WTC11 (cell line): ENCODE measurements around the gene ACR. TPM values are rescaled to one million over a fixed set of nuclear protein-coding genes. Genes with fewer than 3 reads are reported as not detected.

Experiments used
- ATAC-seq: fragments of 200-7000 bp; cut with Tn5 transposase; 2 replicates; pipeline ENCODE4 v1.10.0; 2021; ENCODE audit warnings: mild to moderate bottlenecking, moderate library complexity
- CTCF ChIA-PET: fragments of 300-600 bp; sonication (Branson Sonifier 250); formaldehyde crosslinking; loops from one replicate; lab custom pipeline; 2021; ENCODE audit warnings: antibody characterized with exemption; lab: Charles Lee
- POLR2A ChIA-PET: fragments of 350-600 bp; sonication (Branson Sonifier 250); formaldehyde crosslinking; loops from one replicate; lab custom pipeline; 2021; ENCODE audit warnings: antibody characterized with exemption; lab: Charles Lee
- DNase-seq: peaks from one replicate; pipeline ENCODE4 v3.0.0; 2021; ENCODE audit warnings: low spot score
- H3K27ac Mint-ChIP-seq: 2 replicates; pipeline ENCODE4 v1.8.0; 2021; ENCODE audit warnings: mixed read lengths
- H3K27me3 Mint-ChIP-seq: 2 replicates; pipeline ENCODE4 v1.8.0; 2021; ENCODE audit warnings: low read depth, mild to moderate bottlenecking, moderate library complexity, mixed read lengths
- H3K36me3 Mint-ChIP-seq: 2 replicates; pipeline ENCODE4 v1.8.0; 2021; ENCODE audit warnings: mixed read lengths
- H3K4me1 Mint-ChIP-seq: 2 replicates; pipeline ENCODE4 v1.8.0; 2022; ENCODE audit warnings: mixed read lengths
- H3K4me3 Mint-ChIP-seq: 2 replicates; pipeline ENCODE4 v1.8.0; 2021; ENCODE audit warnings: mild to moderate bottlenecking, moderate library complexity, mixed read lengths
- H3K9me3 Mint-ChIP-seq: 2 replicates; pipeline ENCODE4 v1.8.0; 2021; ENCODE audit warnings: mixed read lengths
- CDX4 ChIP-seq: fragments of 250-450 bp; sonication (Bioruptor Pico); IDR thresholded peaks from 2 replicates; pipeline ENCODE4 v1.9.0; 2021; ENCODE audit warnings: moderate library complexity, mild to moderate bottlenecking, inconsistent platforms, borderline replicate concordance
- ELF4 ChIP-seq: sonication (generic); formaldehyde crosslinking; IDR thresholded peaks from 2 replicates; pipeline ENCODE4 v1.8.1; 2022; ENCODE audit warnings: low read depth, mild to moderate bottlenecking, moderate library complexity, missing genetic modification reagents
- ETV6 ChIP-seq: sonication (generic); formaldehyde crosslinking; IDR thresholded peaks from 2 replicates; pipeline ENCODE4 v1.8.1; 2022; ENCODE audit warnings: mild to moderate bottlenecking, missing genetic modification reagents
- FOXP1 ChIP-seq: sonication (generic); formaldehyde crosslinking; IDR thresholded peaks from 2 replicates; pipeline ENCODE4 v1.8.0; 2022; ENCODE audit warnings: missing genetic modification reagents, mild to moderate bottlenecking, moderate library complexity, borderline replicate concordance
- GRHL2 ChIP-seq: fragments of 250-450 bp; sonication (Bioruptor Pico); IDR thresholded peaks from 2 replicates; pipeline ENCODE4 v1.8.0; 2022; ENCODE audit warnings: mild to moderate bottlenecking, moderate library complexity; ENCODE audit not compliant: insufficient replicate concordance, severe bottlenecking
- IRF1 ChIP-seq: sonication (generic); formaldehyde crosslinking; IDR thresholded peaks from 2 replicates; pipeline ENCODE4 v1.8.0; 2023; ENCODE audit warnings: missing genetic modification reagents
- IRF2 ChIP-seq: sonication (generic); formaldehyde crosslinking; IDR thresholded peaks from 2 replicates; pipeline ENCODE4 v1.8.0; 2022; ENCODE audit warnings: low read depth, missing genetic modification reagents, borderline replicate concordance
- JUN ChIP-seq: sonication (generic); formaldehyde crosslinking; IDR thresholded peaks from 2 replicates; pipeline ENCODE4 v1.8.0; 2023; ENCODE audit warnings: mild to moderate bottlenecking, missing genetic modification reagents
- SP1 ChIP-seq: sonication (generic); formaldehyde crosslinking; conservative IDR thresholded peaks from 2 replicates; pipeline ENCODE4 v1.8.1; 2022; ENCODE audit warnings: missing genetic modification reagents
- TEAD4 ChIP-seq: sonication (generic); formaldehyde crosslinking; IDR thresholded peaks from 2 replicates; pipeline ENCODE4 v1.8.0; 2022; ENCODE audit warnings: mild to moderate bottlenecking, missing genetic modification reagents
- ZNF121 ChIP-seq: sonication (generic); formaldehyde crosslinking; IDR thresholded peaks from 2 replicates; pipeline ENCODE4 v1.8.0; 2023; ENCODE audit warnings: missing genetic modification reagents
- total RNA-seq: library from RNA; stranded (reverse); gene quantifications from 3 replicates; pipeline ENCODE4 v1.2.3, GENCODE V29; 2021
- TF ChIP-seq, protein P1 (sequence below): fragments of 250-450 bp; sonication (Bioruptor Pico); IDR thresholded peaks from 2 replicates; pipeline ENCODE4 v2.1.2; 2022; ENCODE audit warnings: mild to moderate bottlenecking, moderate library complexity
- TF ChIP-seq, protein P2 (sequence below): sonication (generic); formaldehyde crosslinking; IDR thresholded peaks from 2 replicates; pipeline ENCODE4 v1.8.1; 2022; ENCODE audit warnings: low read depth, mild to moderate bottlenecking, moderate library complexity, missing genetic modification reagents, borderline replicate concordance
- TF ChIP-seq, protein P3 (sequence below): sonication (generic); formaldehyde crosslinking; IDR thresholded peaks from 2 replicates; pipeline ENCODE4 v1.8.1; 2022; ENCODE audit warnings: missing genetic modification reagents, borderline replicate concordance

ACR gene
- total RNA-seq, 1 experiment from 2014 or later = 0.46 TPM

- TF ChIP-seq, protein P1, sequence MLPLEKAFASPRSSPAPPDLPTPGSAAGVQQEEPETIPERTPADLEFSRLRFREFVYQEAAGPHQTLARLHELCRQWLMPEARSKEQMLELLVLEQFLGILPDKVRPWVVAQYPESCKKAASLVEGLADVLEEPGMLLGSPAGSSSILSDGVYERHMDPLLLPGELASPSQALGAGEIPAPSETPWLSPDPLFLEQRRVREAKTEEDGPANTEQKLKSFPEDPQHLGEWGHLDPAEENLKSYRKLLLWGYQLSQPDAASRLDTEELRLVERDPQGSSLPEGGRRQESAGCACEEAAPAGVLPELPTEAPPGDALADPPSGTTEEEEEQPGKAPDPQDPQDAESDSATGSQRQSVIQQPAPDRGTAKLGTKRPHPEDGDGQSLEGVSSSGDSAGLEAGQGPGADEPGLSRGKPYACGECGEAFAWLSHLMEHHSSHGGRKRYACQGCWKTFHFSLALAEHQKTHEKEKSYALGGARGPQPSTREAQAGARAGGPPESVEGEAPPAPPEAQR (CRISPR knock-in tag) = no peak
- TF ChIP-seq TEAD4 (CRISPR knock-in tag) = no peak
- no peak for TF ChIP-seq IRF2 (CRISPR knock-in tag)
These were observed 34.9 kb upstream of the ACR start (continued) for GRCh38 chr22:50702821-50703725.

DNA sequence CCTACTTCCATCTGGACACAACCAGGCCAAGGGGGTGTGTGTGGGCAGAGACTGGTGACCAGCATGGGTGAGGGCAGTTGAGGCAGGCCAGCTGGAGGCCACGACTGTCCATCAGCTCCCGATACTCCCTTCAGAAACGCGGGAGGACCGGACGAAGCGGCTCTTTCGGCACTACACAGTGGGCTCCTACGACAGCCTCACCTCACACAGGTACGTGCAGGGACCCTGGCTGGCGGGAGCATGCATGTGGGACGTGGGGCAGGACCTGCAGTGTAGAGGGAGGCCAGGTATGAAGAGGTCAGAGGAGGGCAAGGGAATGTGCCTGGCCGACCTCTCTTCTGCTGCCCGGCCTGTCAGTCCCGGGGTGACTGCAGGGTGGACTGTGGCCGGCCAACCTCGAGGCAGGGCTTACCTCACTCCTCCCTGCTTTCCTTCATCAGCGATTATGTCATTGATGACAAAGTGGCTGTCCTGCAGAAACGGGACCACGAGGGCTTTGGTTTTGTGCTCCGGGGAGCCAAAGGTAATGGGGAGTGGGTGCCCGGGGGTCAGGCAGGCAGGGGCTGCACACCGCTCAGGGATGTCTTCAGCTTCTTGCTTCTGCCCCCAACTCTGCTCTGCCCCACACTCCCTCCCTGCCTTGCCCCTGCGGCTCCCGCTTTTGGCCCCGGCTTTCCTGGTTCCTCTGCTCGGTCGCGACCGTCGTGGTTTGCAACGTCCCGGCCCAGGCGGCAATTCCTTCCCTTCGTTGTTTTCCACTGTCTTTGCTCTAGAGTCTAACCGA lies 34.1 kb upstream of the ACR start:
- POLR2A ChIA-PET = no interaction called here

DNA sequence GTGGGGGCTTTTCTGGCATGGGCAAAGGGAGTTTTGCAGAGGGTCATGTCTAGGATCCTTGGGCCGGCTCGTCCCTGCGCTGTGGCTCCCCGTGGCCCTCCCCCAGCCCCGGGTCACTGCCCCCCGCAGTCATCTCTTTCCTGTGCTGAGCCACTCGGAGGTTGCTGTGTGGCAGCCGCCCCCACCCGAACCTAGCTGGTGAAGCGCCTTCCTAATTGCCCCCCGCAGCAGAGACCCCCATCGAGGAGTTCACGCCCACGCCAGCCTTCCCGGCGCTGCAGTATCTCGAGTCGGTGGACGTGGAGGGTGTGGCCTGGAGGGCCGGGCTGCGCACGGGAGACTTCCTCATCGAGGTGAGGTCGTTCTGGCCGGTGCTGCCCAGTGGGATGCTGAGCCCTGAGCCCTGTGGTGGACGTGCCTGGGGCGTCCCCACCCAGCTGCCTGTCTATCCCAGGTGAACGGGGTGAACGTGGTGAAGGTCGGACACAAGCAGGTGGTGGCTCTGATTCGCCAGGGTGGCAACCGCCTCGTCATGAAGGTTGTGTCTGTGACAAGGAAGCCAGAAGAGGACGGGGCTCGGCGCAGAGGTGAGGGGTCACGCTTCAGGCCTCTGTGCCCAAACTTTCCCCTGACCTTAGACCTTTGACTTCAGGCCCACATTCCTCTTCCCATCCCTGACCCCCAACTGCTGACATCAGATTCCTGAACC lies 33.3 kb upstream of the ACR start:
- Mint-ChIP-seq H3K36me3 (no peaks in the 10 kb centered on the region), H3K4me1 (no peaks in the 10 kb centered on the region; the same call in 1 of the 2 replicates), H3K4me3 (no peak overlapping the region), H3K27ac (no peak overlapping the region), H3K9me3 (no peaks in the 10 kb centered on the region), H3K27me3 (peaks cover 2% of the 10 kb centered on the region; the same call in 1 of the 2 replicates)
- ChIA-PET CTCF (no interaction called here), POLR2A (no interaction called here)
- DNase-seq (peak; percentile 7), ATAC-seq (no peak)
- TF ChIP-seq FOXP1 (CRISPR knock-in tag) (peak; percentile 58; the same call in 1 of the 2 replicates), CDX4 (CRISPR knock-in tag) (no peak), ETV6 (CRISPR knock-in tag) (no peak)

More for the DNA sequence above, 34.1 kb upstream of the ACR start:
- Mint-ChIP-seq H3K36me3 (no peaks in the 10 kb centered on the region), H3K4me3 (no peak overlapping the region), H3K27me3 (peaks cover 9% of the 10 kb centered on the region), H3K4me1 (peaks cover under 1% of the 10 kb centered on the region), H3K27ac (no peak overlapping the region), H3K9me3 (no peaks in the 10 kb centered on the region)
- CTCF ChIA-PET = interaction anchor here (0.9 to 1.7 kb wide), 3 partner anchors 71 to 178 kb away, joined by 4 to 5 read pairs (median 4); partner anchors contain the start of genes SCO2 and SYCE3
- no peak for ATAC-seq
- no peak for DNase-seq
- TF ChIP-seq, protein P2, sequence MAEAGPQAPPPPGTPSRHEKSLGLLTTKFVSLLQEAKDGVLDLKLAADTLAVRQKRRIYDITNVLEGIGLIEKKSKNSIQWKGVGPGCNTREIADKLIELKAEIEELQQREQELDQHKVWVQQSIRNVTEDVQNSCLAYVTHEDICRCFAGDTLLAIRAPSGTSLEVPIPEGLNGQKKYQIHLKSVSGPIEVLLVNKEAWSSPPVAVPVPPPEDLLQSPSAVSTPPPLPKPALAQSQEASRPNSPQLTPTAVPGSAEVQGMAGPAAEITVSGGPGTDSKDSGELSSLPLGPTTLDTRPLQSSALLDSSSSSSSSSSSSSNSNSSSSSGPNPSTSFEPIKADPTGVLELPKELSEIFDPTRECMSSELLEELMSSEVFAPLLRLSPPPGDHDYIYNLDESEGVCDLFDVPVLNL (CRISPR knock-in tag) = no peak
- no peak for TF ChIP-seq IRF1 (CRISPR knock-in tag)
- no peak for TF ChIP-seq GRHL2
- TF ChIP-seq ELF4 (CRISPR knock-in tag) = no peak
- no peak for TF ChIP-seq ZNF121 (CRISPR knock-in tag)
- TF ChIP-seq JUN (CRISPR knock-in tag) = no peak
- TF ChIP-seq SP1 (CRISPR knock-in tag) = no peak
- TF ChIP-seq, protein P3, sequence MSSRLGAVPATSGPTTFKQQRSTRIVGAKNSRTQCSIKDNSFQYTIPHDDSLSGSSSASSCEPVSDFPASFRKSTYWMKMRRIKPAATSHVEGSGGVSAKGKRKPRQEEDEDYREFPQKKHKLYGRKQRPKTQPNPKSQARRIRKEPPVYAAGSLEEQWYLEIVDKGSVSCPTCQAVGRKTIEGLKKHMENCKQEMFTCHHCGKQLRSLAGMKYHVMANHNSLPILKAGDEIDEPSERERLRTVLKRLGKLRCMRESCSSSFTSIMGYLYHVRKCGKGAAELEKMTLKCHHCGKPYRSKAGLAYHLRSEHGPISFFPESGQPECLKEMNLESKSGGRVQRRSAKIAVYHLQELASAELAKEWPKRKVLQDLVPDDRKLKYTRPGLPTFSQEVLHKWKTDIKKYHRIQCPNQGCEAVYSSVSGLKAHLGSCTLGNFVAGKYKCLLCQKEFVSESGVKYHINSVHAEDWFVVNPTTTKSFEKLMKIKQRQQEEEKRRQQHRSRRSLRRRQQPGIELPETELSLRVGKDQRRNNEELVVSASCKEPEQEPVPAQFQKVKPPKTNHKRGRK (CRISPR knock-in tag) = no peak
